ENCODE measurements around the gene ARG2.
A peak's percentile ranks its signal among the peaks of the same experiment; 100 is the strongest.
"Not testable (repeated sequence)": the region's sequence is repeated elsewhere in the genome, so short reads cannot be mapped to it uniquely, and the experiment has no call there.

ARG2 gene

GRCh38 chr14:67589204-67589770 lies 30.4 kb upstream of the ARG2 start:
- no peak for DNase-seq

- DNase-seq: not testable (repeated sequence)
Observed at GRCh38 chr14:67593650-67594049, 26.1 kb upstream of the ARG2 start.

GRCh38 chr14:67595392-67595791 lies 24.3 kb upstream of the ARG2 start:
- DNase-seq: no peak

- DNase-seq: peak; percentile 44
Observed at GRCh38 chr14:67599698-67600561, 19.8 kb upstream of the ARG2 start, which contains the start of gene PIGH. Gene PIGH (minus strand): TSS chr14:67600268. CDS start chr14:67600203, 65 bp downstream.

GRCh38 chr14:67600562-67600974 lies 19.2 kb upstream of the ARG2 start:
- not testable (repeated sequence) for DNase-seq

- DNase-seq: no peak
Observed at GRCh38 chr14:67602076-67602475, 17.6 kb upstream of the ARG2 start.

- DNase-seq: no peak
Observed at GRCh38 chr14:67602995-67603545, 16.6 kb upstream of the ARG2 start.

GRCh38 chr14:67607646-67608045 lies 12.1 kb upstream of the ARG2 start:
- no peak for DNase-seq

- DNase-seq: no peak
Observed at GRCh38 chr14:67609642-67610310, 9.9 kb upstream of the ARG2 start.

GRCh38 chr14:67610491-67610890 lies 9.2 kb upstream of the ARG2 start:
- DNase-seq: no peak

- no peak for DNase-seq
Observed at GRCh38 chr14:67618617-67619063, 1.1 kb upstream of the ARG2 start.

GRCh38 chr14:67620217-67620785 lies 581 bp downstream of the ARG2 start:
- no peak for DNase-seq

- DNase-seq: no peak
Observed at GRCh38 chr14:67622675-67623074, 3.0 kb downstream of the ARG2 start.

GRCh38 chr14:67623114-67623513 lies 3.4 kb downstream of the ARG2 start:
- no peak for DNase-seq

GRCh38 chr14:67626131-67626530 lies 6.4 kb downstream of the ARG2 start:
- DNase-seq: not testable (repeated sequence)

GRCh38 chr14:67627519-67627918 lies 7.8 kb downstream of the ARG2 start:
- no peak for DNase-seq

GRCh38 chr14:67630186-67630585 lies 10.5 kb downstream of the ARG2 start:
- no peak for DNase-seq

- no peak for DNase-seq
Observed at GRCh38 chr14:67630938-67631337, 11.2 kb downstream of the ARG2 start.

- no peak for DNase-seq
Observed at GRCh38 chr14:67633451-67634147, 13.9 kb downstream of the ARG2 start.

GRCh38 chr14:67636361-67636919 lies 16.7 kb downstream of the ARG2 start:
- DNase-seq: no peak

- DNase-seq: no peak
Observed at GRCh38 chr14:67638642-67639041, 18.9 kb downstream of the ARG2 start.

- no peak for DNase-seq
Observed at GRCh38 chr14:67641480-67641879, 21.8 kb downstream of the ARG2 start.
